GM23338 (cell line): ENCODE data around the gene SSR4.

Experiments
- EZH2 ChIP-seq: fragments of 200-600 bp; sonication (generic); IDR thresholded peaks from one replicate; pipeline ENCODE4 v1.8.0; 2017; ENCODE audit warnings: antibody characterized with exemption, mild to moderate bottlenecking, low read depth; ENCODE audit not compliant: unreplicated experiment
- EZH2phosphoT487 ChIP-seq: fragments of 200-600 bp; sonication (generic); IDR thresholded peaks from one replicate; pipeline ENCODE4 v1.8.1; 2018; ENCODE audit warnings: antibody characterized with exemption; ENCODE audit not compliant: unreplicated experiment
- NANOG ChIP-seq: IDR thresholded peaks from 2 replicates; pipeline ENCODE4 v1.6.1; 2016; ENCODE audit warnings: antibody characterized with exemption, borderline replicate concordance
- POLR2AphosphoS5 ChIP-seq: IDR thresholded peaks from 2 replicates; pipeline ENCODE4 v1.6.1; 2016; ENCODE audit warnings: antibody characterized with exemption, low read depth
- REST ChIP-seq: IDR thresholded peaks from one replicate; pipeline ENCODE4 v1.6.1; 2018; ENCODE audit warnings: antibody characterized with exemption; ENCODE audit not compliant: unreplicated experiment
- TF ChIP-seq, protein P1 (sequence below), 2 experiments: fragments of 200-600 bp in 1 of 2; sonication (generic) in 1 of 2; conservative IDR thresholded peaks; 2 replicates each; pipeline versions ENCODE4 v1.5.1 to v1.6.1; 2016 to 2017; ENCODE audit warnings: antibody characterized with exemption in 2 of 2, low read depth in 2 of 2, mild to moderate bottlenecking in 2 of 2, moderate library complexity in 1 of 2

DNA sequence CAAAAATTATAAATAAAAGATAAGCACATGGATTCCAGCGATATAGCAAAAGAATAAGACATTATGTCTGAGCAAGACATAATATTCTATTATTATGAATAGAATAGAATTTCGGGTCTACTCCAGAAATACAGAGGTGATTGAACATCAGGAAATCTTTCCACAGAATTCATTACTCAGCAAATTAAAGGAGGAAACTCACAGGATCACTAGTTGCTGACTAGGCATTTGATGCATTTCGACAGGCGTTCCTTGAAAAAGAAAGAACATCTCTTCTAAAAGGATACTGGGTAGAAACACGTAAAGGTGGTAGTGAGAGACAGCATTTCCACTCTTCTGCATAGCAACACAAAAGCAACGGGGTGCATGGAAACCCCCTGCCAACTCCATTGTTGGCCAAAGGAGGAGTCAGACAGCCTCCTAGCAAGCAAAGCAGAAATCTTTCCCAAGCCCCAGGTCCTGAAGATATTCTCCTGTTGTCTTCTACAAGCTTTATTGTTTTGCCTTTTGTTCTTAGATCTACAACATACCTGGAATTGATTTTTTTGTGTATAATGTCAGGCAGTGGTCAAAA is 50.1 kb downstream of the SSR4 start:
- TF ChIP-seq, protein P1, sequence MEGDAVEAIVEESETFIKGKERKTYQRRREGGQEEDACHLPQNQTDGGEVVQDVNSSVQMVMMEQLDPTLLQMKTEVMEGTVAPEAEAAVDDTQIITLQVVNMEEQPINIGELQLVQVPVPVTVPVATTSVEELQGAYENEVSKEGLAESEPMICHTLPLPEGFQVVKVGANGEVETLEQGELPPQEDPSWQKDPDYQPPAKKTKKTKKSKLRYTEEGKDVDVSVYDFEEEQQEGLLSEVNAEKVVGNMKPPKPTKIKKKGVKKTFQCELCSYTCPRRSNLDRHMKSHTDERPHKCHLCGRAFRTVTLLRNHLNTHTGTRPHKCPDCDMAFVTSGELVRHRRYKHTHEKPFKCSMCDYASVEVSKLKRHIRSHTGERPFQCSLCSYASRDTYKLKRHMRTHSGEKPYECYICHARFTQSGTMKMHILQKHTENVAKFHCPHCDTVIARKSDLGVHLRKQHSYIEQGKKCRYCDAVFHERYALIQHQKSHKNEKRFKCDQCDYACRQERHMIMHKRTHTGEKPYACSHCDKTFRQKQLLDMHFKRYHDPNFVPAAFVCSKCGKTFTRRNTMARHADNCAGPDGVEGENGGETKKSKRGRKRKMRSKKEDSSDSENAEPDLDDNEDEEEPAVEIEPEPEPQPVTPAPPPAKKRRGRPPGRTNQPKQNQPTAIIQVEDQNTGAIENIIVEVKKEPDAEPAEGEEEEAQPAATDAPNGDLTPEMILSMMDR (conservative IDR thresholded peaks at IDR 0.05; ENCODE audit: low read depth in 2 of 2): no peak
- no peak for TF ChIP-seq POLR2AphosphoS5
- TF ChIP-seq REST: no peak
- TF ChIP-seq EZH2phosphoT487: no peak
- no peak for TF ChIP-seq NANOG
- no peak for TF ChIP-seq EZH2
